GM13977 (cell line): ENCODE results near the gene ST8SIA5.

Experiments
- DNase-seq: peaks from one replicate; pipeline ENCODE4 v3.0.0; 2012; ENCODE audit warnings: low spot score
- CTCF ChIP-seq: IDR thresholded peaks from 2 replicates; pipeline ENCODE4 v1.5.1; 2012; ENCODE audit warnings: mild to moderate bottlenecking, control low read depth; ENCODE audit not compliant: insufficient read depth; ENCODE audit errors: extremely low read depth, missing control alignments
- in situ Hi-C: fragments of 300-500 bp; cut with MboI; formaldehyde crosslinking; loops from one replicate; pipeline ENCODE4 v1.12.0; 2022; ENCODE audit warnings: low sequenced_read_pairs, low pct_unique_long_range_greater_than_20kb, mixed read lengths, inconsistent platforms; ENCODE audit not compliant: unreplicated experiment

Gene ST8SIA5

GRCh38 chr18:46706968-46707367, 49.9 kb downstream of the ST8SIA5 start:
- no peak for TF ChIP-seq CTCF
- in situ Hi-C loops: no loop called here
- DNase-seq: no peak

- no peak for TF ChIP-seq CTCF
- in situ Hi-C loops: no loop called here
Measured at GRCh38 chr18:46705521-46705920, 51.3 kb downstream of the ST8SIA5 start.

GRCh38 chr18:46704816-46705215, 52.0 kb downstream of the ST8SIA5 start:
- DNase-seq: no peak
- in situ Hi-C loops: no loop called here
- no peak for TF ChIP-seq CTCF

More at GRCh38 chr18:46705521-46705920, 51.3 kb downstream of the ST8SIA5 start:
- no peak for DNase-seq

- in situ Hi-C loops: no loop called here
- no peak for TF ChIP-seq CTCF
- DNase-seq: no peak
Measured at GRCh38 chr18:46704189-46704588, 52.7 kb downstream of the ST8SIA5 start.

GRCh38 chr18:46702471-46702870, 54.4 kb downstream of the ST8SIA5 start:
- DNase-seq: no peak
- TF ChIP-seq CTCF: no peak
- in situ Hi-C loops: no loop called here

GRCh38 chr18:46700066-46700824, 56.6 kb downstream of the ST8SIA5 start:
- DNase-seq: no peak
- in situ Hi-C loops: no loop called here
- no peak for TF ChIP-seq CTCF

GRCh38 chr18:46696702-46697101, 60.2 kb downstream of the ST8SIA5 start:
- DNase-seq: no peak
- in situ Hi-C loops: no loop called here
- no peak for TF ChIP-seq CTCF
